ENCODE results near the gene SPAG9.

SPAG9 gene

GRCh38 chr17:50981279-50981678 lies 139.4 kb downstream of the SPAG9 start:
- DNase-seq, result no peak

GRCh38 chr17:50979524-50979927 lies 141.1 kb downstream of the SPAG9 start:
- no peak for DNase-seq

- no peak for DNase-seq
Observed at GRCh38 chr17:50977487-50978159, 143.0 kb downstream of the SPAG9 start.

GRCh38 chr17:50976951-50977472 lies 143.7 kb downstream of the SPAG9 start:
- no peak for DNase-seq

GRCh38 chr17:50973557-50974494 lies 146.8 kb downstream of the SPAG9 start:
- DNase-seq, result no peak

GRCh38 chr17:50972577-50972976 lies 148.1 kb downstream of the SPAG9 start:
- DNase-seq, result no peak

- no peak for DNase-seq
Observed at GRCh38 chr17:50967795-50968194, 152.9 kb downstream of the SPAG9 start.

- no peak for DNase-seq
Observed at GRCh38 chr17:50966163-50966666, 154.5 kb downstream of the SPAG9 start.

GRCh38 chr17:50963139-50963538 lies 157.5 kb downstream of the SPAG9 start:
- DNase-seq, result no peak

- no peak for DNase-seq
Observed at GRCh38 chr17:50961282-50962220, 159.1 kb downstream of the SPAG9 start.

GRCh38 chr17:50959341-50959740 lies 161.3 kb downstream of the SPAG9 start:
- no peak for DNase-seq

GRCh38 chr17:50957600-50958575 lies 162.8 kb downstream of the SPAG9 start:
- no peak for DNase-seq

- peak; percentile 37 for DNase-seq
Observed at GRCh38 chr17:50956750-50957523, 163.7 kb downstream of the SPAG9 start.

GRCh38 chr17:50956409-50956749 lies 164.3 kb downstream of the SPAG9 start:
- DNase-seq, result no peak

- DNase-seq, result no peak
Observed at GRCh38 chr17:50955667-50956120, 165.0 kb downstream of the SPAG9 start.

- DNase-seq, result no peak
Observed at GRCh38 chr17:50955160-50955559, 165.5 kb downstream of the SPAG9 start.

- no peak for DNase-seq
Observed at GRCh38 chr17:50954641-50955121, 166.0 kb downstream of the SPAG9 start.

GRCh38 chr17:50953831-50954601 lies 166.7 kb downstream of the SPAG9 start:
- peak; percentile 20 for DNase-seq

GRCh38 chr17:50953518-50953830 lies 167.2 kb downstream of the SPAG9 start:
- DNase-seq, result no peak

- no peak for DNase-seq
Observed at GRCh38 chr17:50952889-50953288, 167.8 kb downstream of the SPAG9 start.
